ENCODE measurements around the gene ZNF148. TPM values are rescaled to one million over a fixed set of nuclear protein-coding genes. Genes with fewer than 3 reads are reported as not detected.
"Not testable (repeated sequence)": the region's sequence is repeated elsewhere in the genome, so short reads cannot be mapped to it uniquely, and the experiment has no call there.

The ZNF148 gene
- total RNA-seq, 2 donors from 2014 or later = 35.4 to 50.1 TPM

DNA sequence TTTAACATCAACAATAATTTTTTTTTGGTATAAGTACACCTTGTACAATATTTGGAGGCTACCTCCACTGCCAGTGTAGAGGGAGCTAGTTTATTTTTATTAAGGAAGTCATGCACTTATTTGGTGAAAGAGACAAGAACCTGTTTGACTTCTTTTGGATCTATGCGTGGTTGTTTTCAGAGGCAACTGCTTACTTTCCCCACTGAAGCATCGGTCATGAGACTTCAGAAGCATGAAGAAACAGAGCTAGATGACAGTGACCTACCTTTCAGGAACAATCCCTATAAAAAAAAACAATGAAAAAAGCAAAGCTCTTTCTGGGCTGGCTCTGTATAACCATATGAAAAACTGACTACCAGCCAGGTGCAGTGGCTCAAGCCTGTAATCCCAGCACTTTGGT, 20.0 kb upstream of the ZNF148 start:
- Histone ChIP-seq H3K36me3 (no peaks in the 10 kb centered on the region), H3K27me3 (no peaks in the 10 kb centered on the region), H3K9ac (ENCODE audit: low read depth in 2 of 2, low read length in 2 of 2) (no peak overlapping the region), H3K4me1 (no peaks in the 10 kb centered on the region), H3K9me3 (no peaks in the 10 kb centered on the region), H3K4me3 (no peak overlapping the region), H3K27ac (no peak overlapping the region)
- TF ChIP-seq, protein P1, sequence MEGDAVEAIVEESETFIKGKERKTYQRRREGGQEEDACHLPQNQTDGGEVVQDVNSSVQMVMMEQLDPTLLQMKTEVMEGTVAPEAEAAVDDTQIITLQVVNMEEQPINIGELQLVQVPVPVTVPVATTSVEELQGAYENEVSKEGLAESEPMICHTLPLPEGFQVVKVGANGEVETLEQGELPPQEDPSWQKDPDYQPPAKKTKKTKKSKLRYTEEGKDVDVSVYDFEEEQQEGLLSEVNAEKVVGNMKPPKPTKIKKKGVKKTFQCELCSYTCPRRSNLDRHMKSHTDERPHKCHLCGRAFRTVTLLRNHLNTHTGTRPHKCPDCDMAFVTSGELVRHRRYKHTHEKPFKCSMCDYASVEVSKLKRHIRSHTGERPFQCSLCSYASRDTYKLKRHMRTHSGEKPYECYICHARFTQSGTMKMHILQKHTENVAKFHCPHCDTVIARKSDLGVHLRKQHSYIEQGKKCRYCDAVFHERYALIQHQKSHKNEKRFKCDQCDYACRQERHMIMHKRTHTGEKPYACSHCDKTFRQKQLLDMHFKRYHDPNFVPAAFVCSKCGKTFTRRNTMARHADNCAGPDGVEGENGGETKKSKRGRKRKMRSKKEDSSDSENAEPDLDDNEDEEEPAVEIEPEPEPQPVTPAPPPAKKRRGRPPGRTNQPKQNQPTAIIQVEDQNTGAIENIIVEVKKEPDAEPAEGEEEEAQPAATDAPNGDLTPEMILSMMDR (IDR thresholded peaks at IDR 0.05) = no peak
- DNase-seq = no peak
- intact Hi-C loops (cut with DNase I) = no loop called here

DNA sequence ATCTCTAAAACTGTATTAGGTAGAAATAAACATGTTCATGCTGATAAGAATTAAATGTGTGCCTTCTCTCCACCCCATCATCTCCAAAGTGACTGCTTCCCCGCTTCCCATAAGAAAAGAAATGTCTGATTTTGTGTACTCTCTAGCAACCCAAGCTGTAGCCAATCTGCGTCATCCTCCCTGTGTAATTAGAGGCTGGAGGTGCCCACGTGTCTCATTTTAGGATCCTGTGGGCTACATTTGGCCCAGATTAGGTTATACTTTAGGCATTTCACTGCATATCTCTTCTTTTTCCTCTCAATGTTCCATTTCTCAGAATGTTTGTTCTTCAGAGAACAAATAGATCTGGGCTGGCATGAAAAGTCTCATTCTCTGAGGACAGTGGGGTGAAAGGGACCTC, 19.3 kb upstream of the ZNF148 start:
- no peak overlapping the region for H3K9ac ChIP-seq (ENCODE audit: low read depth in 2 of 2, low read length in 2 of 2)
- TF ChIP-seq, protein P1 (IDR thresholded peaks at IDR 0.05) = no peak
- no peaks in the 10 kb centered on the region for H3K9me3 ChIP-seq
- no peaks in the 10 kb centered on the region for H3K27me3 ChIP-seq
- no peak overlapping the region for H3K4me3 ChIP-seq
- H3K4me1 ChIP-seq = no peaks in the 10 kb centered on the region
- intact Hi-C loops (cut with DNase I) = no loop called here
- no peak overlapping the region for H3K27ac ChIP-seq
- no peak for DNase-seq
- H3K36me3 ChIP-seq = no peaks in the 10 kb centered on the region

DNA sequence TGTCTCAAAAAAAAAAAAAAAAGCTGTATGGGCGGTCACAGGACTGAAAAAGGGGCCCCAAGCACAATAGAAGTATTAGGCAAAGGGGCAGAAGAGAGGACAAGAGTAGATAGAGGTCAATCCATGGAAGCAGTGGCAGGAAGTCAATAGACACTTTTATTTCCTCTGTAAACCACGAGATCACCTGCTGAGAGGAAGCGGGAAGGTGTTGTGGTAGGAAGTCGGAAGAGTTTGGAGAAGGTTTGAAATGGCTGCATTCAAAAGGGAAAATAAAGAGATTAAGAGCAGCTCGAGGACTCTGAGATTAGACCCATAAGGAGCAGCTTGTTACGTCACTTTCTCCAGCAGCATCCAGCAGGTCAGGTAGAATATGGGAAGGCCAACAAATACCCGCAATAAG, 14.2 kb upstream of the ZNF148 start:
- H3K27me3 ChIP-seq = no peaks in the 10 kb centered on the region
- TF ChIP-seq, protein P1 (IDR thresholded peaks at IDR 0.05) = no peak
- intact Hi-C loops (cut with DNase I) = no loop called here
- no peaks in the 10 kb centered on the region for H3K4me1 ChIP-seq
- H3K9me3 ChIP-seq = no peaks in the 10 kb centered on the region
- no peak overlapping the region for H3K4me3 ChIP-seq
- no peaks in the 10 kb centered on the region for H3K36me3 ChIP-seq
- no peak for DNase-seq
- H3K9ac ChIP-seq (ENCODE audit: low read depth in 2 of 2, low read length in 2 of 2) = no peak overlapping the region
- no peak overlapping the region for H3K27ac ChIP-seq

DNA sequence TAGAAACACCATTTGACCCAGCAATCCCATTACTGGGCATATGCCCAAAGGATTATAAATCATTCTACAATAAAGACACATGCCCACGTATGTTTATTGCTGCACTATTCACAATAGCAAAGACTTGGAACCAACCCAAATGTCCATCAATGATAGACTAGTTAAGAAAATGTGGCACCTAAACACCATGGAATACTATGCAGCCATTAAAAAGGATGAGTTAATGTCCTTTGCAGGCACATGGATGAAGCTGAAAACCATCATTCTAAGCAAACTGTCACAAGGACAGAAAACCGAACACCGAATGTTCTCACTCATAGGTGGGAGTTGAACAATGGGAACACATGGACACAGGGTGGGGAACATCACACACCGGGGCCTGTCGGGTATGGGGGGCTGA, 13.2 kb upstream of the ZNF148 start:
- DNase-seq; H3K36me3 ChIP-seq; H3K27ac ChIP-seq; H3K9ac ChIP-seq (ENCODE audit: low read depth in 2 of 2, low read length in 2 of 2); H3K4me3 ChIP-seq; H3K9me3 ChIP-seq; H3K4me1 ChIP-seq; intact Hi-C loops (cut with DNase I); H3K27me3 ChIP-seq: not testable (repeated sequence)

DNA sequence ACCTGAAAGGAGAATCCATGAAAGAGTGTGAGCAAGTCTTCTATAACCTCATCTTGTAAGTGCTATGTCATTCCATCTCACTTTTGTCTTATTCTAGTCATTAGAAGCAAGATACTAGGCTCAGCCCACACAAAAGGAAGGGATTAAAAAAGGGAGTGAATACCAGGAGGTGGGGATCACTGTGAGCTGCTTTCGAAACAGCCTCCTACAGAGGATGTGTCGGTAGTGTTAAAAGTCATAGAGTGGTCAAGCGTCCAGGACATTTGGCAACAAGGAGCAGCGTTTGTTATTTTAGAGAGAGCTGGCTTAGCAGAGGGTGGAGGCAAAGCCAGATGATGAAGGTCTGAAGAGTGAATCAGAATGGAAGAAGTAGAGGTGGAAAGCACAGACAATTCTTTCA, 11.7 kb upstream of the ZNF148 start:
- intact Hi-C loops (cut with DNase I) = no loop called here
- H3K9ac ChIP-seq (ENCODE audit: low read depth in 2 of 2, low read length in 2 of 2) = no peak overlapping the region
- no peak overlapping the region for H3K4me3 ChIP-seq
- no peaks in the 10 kb centered on the region for H3K27me3 ChIP-seq
- no peaks in the 10 kb centered on the region for H3K4me1 ChIP-seq
- H3K9me3 ChIP-seq = no peaks in the 10 kb centered on the region
- no peaks in the 10 kb centered on the region for H3K36me3 ChIP-seq
- TF ChIP-seq, protein P1 (IDR thresholded peaks at IDR 0.05) = no peak
- H3K27ac ChIP-seq = no peak overlapping the region
- DNase-seq = no peak

DNA sequence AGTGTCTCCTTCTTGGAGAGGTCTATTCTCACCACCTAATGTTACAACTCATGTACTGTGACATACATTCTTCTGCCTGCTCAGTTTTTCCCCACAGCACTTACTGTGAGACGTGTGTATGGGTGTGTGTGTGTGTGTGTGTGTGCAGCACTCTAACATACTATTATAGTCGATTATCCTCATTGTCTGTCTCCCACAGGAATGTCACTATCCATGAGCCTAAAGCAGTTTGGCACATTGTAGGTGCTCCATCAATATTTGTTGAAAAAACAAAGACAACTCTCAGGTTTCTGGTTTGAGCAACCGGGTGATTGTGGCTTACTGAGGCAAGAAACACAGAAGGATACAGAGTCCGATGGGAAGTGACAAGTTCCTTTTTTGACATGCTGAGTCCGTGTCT, 8.6 kb upstream of the ZNF148 start:
- H3K27me3 ChIP-seq = no peaks in the 10 kb centered on the region
- no peaks in the 10 kb centered on the region for H3K36me3 ChIP-seq
- no peaks in the 10 kb centered on the region for H3K4me1 ChIP-seq
- TF ChIP-seq, protein P1 (IDR thresholded peaks at IDR 0.05) = no peak
- no peaks in the 10 kb centered on the region for H3K9me3 ChIP-seq
- H3K4me3 ChIP-seq = no peak overlapping the region
- H3K9ac ChIP-seq (ENCODE audit: low read depth in 2 of 2, low read length in 2 of 2) = no peak overlapping the region
- intact Hi-C loops (cut with DNase I) = no loop called here
- no peak overlapping the region for H3K27ac ChIP-seq
- no peak for DNase-seq
